Endothelial cell of umbilical vein (primary cell): ENCODE measurements around the gene ARPC1A. TPM values are rescaled to one million over a fixed set of nuclear protein-coding genes. Genes with fewer than 3 reads are reported as not detected.

Source experiments
- BruUV-seq: library from RNA; stranded (reverse); fragments of 400-500 nt; replicated peaks from 2 replicates; lab custom pipeline; 2021; lab: Mats Ljungman, UMichigan
- CTCF ChIA-PET: fragments of 300-600, 350-600 bp; sonication (Branson Sonifier 250); formaldehyde crosslinking; loops from one replicate; lab custom pipeline; 2021; ENCODE audit warnings: antibody characterized with exemption, inconsistent platforms; lab: Charles Lee
- POLR2A ChIA-PET: fragments of 300-600, 350-600 bp; sonication (Branson Sonifier 250); formaldehyde crosslinking; loops from one replicate; lab custom pipeline; 2021; ENCODE audit warnings: antibody characterized with exemption, inconsistent platforms; lab: Charles Lee
- DNase-seq: peaks from one replicate; pipeline ENCODE4 v3.0.0-alpha.2; 2011; ENCODE audit warnings: low read depth, low spot score
- FAIRE-seq: peaks from 2 replicates; lab custom pipeline; 2011; peaks lifted over from hg19 to GRCh38; lab: Jason Lieb, UNC
- H2AFZ ChIP-seq: 2 replicates; pipeline ENCODE4 v1.6.0; 2012; ENCODE audit warnings: low read depth, low read length, control low read depth, inconsistent platforms
- H3K27ac ChIP-seq: 2 replicates; pipeline ENCODE4 v1.5.1; 2011; ENCODE audit warnings: low read depth, mild to moderate bottlenecking, control low read depth, low read length, moderate library complexity; ENCODE audit not compliant: insufficient read depth
- H3K27me3 ChIP-seq, 2 experiments: 2 replicates each; pipeline versions ENCODE4 v1.6.0 to v1.6.1; 2011; ENCODE audit warnings: low read length in 2 of 2, mixed read lengths in 1 of 2; ENCODE audit not compliant: control insufficient read depth in 2 of 2, insufficient read depth in 2 of 2
- H3K36me3 ChIP-seq, 2 experiments: 2 replicates in 1 of 2; 3 replicates in 1 of 2; pipeline ENCODE4 v1.5.1; 2011; ENCODE audit warnings: low read length in 2 of 2, mild to moderate bottlenecking in 1 of 2, moderate library complexity in 1 of 2; ENCODE audit not compliant: control insufficient read depth in 2 of 2, insufficient read depth in 2 of 2; ENCODE audit errors: extremely low read depth in 1 of 2
- H3K4me1 ChIP-seq: 3 replicates; pipeline ENCODE4 v1.5.1; 2011; ENCODE audit warnings: mild to moderate bottlenecking, low read length; ENCODE audit not compliant: control insufficient read depth, insufficient read depth; ENCODE audit errors: extremely low read depth
- H3K4me2 ChIP-seq: 2 replicates; pipeline ENCODE4 v1.6.1; 2011; ENCODE audit warnings: low read length, control low read depth, mixed read lengths; ENCODE audit not compliant: insufficient read depth
- H3K4me3 ChIP-seq, 3 experiments: fragments of 200-600 bp in 1 of 3; sonication (generic), shearing (Covaris generic) in 1 of 3; replicated peaks in 1 of 3; 2 replicates each; pipeline ENCODE4 v1.5.1; 2011 to 2016; ENCODE audit warnings: control low read depth in 3 of 3, low read length in 3 of 3, mild to moderate bottlenecking in 2 of 3, inconsistent platforms in 1 of 3, low read depth in 1 of 3, moderate library complexity in 1 of 3; ENCODE audit not compliant: insufficient read depth in 1 of 3
- H3K79me2 ChIP-seq: 2 replicates; pipeline ENCODE4 v1.6.0; 2012; ENCODE audit warnings: low read length, inconsistent platforms; ENCODE audit not compliant: control insufficient read depth, insufficient read depth
- H3K9ac ChIP-seq: replicated peaks from 2 replicates; pipeline ENCODE3; 2011; ENCODE audit warnings: low read length, control low read depth; ENCODE audit not compliant: insufficient read depth; ENCODE audit errors: extremely low read depth
- H3K9me1 ChIP-seq: replicated peaks from 3 replicates; pipeline ENCODE4 v1.6.0; 2011; ENCODE audit warnings: mild to moderate bottlenecking, low read length; ENCODE audit not compliant: control insufficient read depth, insufficient read depth; ENCODE audit errors: extremely low read depth
- H3K9me3 ChIP-seq: replicated peaks from 2 replicates; pipeline ENCODE4 v1.5.1; 2012; ENCODE audit warnings: low read length, inconsistent platforms; ENCODE audit not compliant: control insufficient read depth, insufficient read depth
- H4K20me1 ChIP-seq: replicated peaks from 2 replicates; pipeline ENCODE3; 2011; ENCODE audit warnings: mild to moderate bottlenecking, low read length; ENCODE audit not compliant: control insufficient read depth, insufficient read depth; ENCODE audit errors: extremely low read depth
- CTCF ChIP-seq, 2 donors: IDR thresholded peaks; 1 replicate in 1 of 2; 2 replicates in 1 of 2; pipeline ENCODE4 v1.5.1; 2011; ENCODE audit warnings: low read length in 2 of 2, mild to moderate bottlenecking in 2 of 2, moderate library complexity in 2 of 2, control low read depth in 1 of 2, inconsistent platforms in 1 of 2, low read depth in 1 of 2; ENCODE audit not compliant: insufficient read depth in 1 of 2; ENCODE audit errors: extremely low read depth in 1 of 2
- EZH2 ChIP-seq: IDR thresholded peaks from 2 replicates; pipeline ENCODE4 v1.6.1; 2012; ENCODE audit warnings: borderline replicate concordance, low read depth, mild to moderate bottlenecking, moderate library complexity, low read length, inconsistent platforms; ENCODE audit not compliant: severe bottlenecking
- FOS ChIP-seq: IDR thresholded peaks from 2 replicates; pipeline ENCODE4 v1.6.1; 2011; ENCODE audit warnings: mild to moderate bottlenecking, low read length, moderate library complexity, borderline replicate concordance; ENCODE audit not compliant: insufficient read depth
- GATA2 ChIP-seq: IDR thresholded peaks from 2 replicates; pipeline ENCODE4 v1.7.0; 2011; ENCODE audit warnings: low read depth, mild to moderate bottlenecking, moderate library complexity, mixed read lengths, low read length; ENCODE audit not compliant: insufficient read length, insufficient read depth
- JUN ChIP-seq: IDR thresholded peaks from 2 replicates; pipeline ENCODE4 v1.6.1; 2011; ENCODE audit warnings: borderline replicate concordance, low read depth; ENCODE audit not compliant: insufficient read length, insufficient read depth
- MAX ChIP-seq: IDR thresholded peaks from 2 replicates; pipeline ENCODE4 v1.6.1; 2011; ENCODE audit not compliant: insufficient read depth, insufficient read length
- MYC ChIP-seq: IDR thresholded peaks from one replicate; pipeline ENCODE4 v1.6.1; 2011; ENCODE audit warnings: mild to moderate bottlenecking, low read depth, low read length
- POLR2A ChIP-seq: IDR thresholded peaks from 2 replicates; pipeline ENCODE4 v1.6.1; 2012; ENCODE audit warnings: low read depth, mild to moderate bottlenecking, control low read depth, low read length
- POLR2AphosphoS5 ChIP-seq: IDR thresholded peaks from 2 replicates; pipeline ENCODE4 v1.6.1; 2012; ENCODE audit warnings: low read depth, mild to moderate bottlenecking, control low read depth, low read length, moderate library complexity; ENCODE audit not compliant: insufficient read depth
- dilution Hi-C: fragments of 300-500 bp; cut with MboI; formaldehyde crosslinking; loops from one replicate; pipeline ENCODE4 v1.15.0; 2019; ENCODE audit warnings: low sequenced_read_pairs; ENCODE audit not compliant: extremely low pct_ligation_motif_present
- intact Hi-C: fragments of 100-400 bp; cut with micrococcal nuclease; formaldehyde crosslinking; loops from one replicate; pipeline ENCODE4 v1.10.0; 2022
- polyA plus RNA-seq, 4 experiments: library from polyadenylated mRNA; depleted of rRNA in 3 of 4; stranded (reverse) in 3 of 4; unstranded in 1 of 4; fragments of >200 nt; gene quantifications; 2 replicates each; pipeline versions ENCODE4 v1.2.1 to v1.2.3, GENCODE V29; 2011 to 2012; ENCODE audit warnings: missing spikeins in 1 of 4
- total RNA-seq: library from RNA; stranded (reverse); gene quantifications from 2 replicates; pipeline ENCODE4 v1.2.3, GENCODE V29; 2021

Gene ARPC1A
- total and polyA plus RNA-seq, 2 donors (not counting 3 experiments of a cell fraction or from before 2014, with no cell fraction given), result 200 to 243 TPM

GRCh38 chr7:99309111-99309510 lies 16.6 kb upstream of the ARPC1A start:
- Histone ChIP-seq H3K27me3 (no peaks in the 10 kb centered on the region), H3K9me1 (no peaks in the 10 kb centered on the region), H3K9me3 (no peaks in the 10 kb centered on the region), H2AFZ (no peak overlapping the region), H3K36me3 (no peaks in the 10 kb centered on the region), H3K27ac (no peak overlapping the region), H3K9ac (no peak overlapping the region), H3K79me2 (no peaks in the 10 kb centered on the region), H3K4me3 (no peak overlapping the region), H3K4me2 (no peak overlapping the region), H4K20me1 (no peaks in the 10 kb centered on the region), H3K4me1 (no peaks in the 10 kb centered on the region)
- no peak for TF ChIP-seq JUN
- TF ChIP-seq MAX, result no peak
- no peak for TF ChIP-seq MYC
- TF ChIP-seq POLR2AphosphoS5, result no peak
- no peak for TF ChIP-seq POLR2A
- TF ChIP-seq GATA2, result no peak
- TF ChIP-seq EZH2, result no peak
- no peak for TF ChIP-seq FOS
- TF ChIP-seq CTCF (IDR thresholded peaks at IDR 0.05; ENCODE audit: extremely low read depth in 1 of 2, insufficient read depth in 1 of 2, low read depth in 1 of 2, low read length in 2 of 2), result no peak
- no TSS peak for BruUV-seq
- DNase-seq (no peak), FAIRE-seq (no peak)
- CTCF ChIA-PET, result interaction anchor here (0.7 to 5.6 kb wide), 5 partner anchors 69 to 274 kb away, joined by 3 to 44 read pairs (median 5); no protein-coding TSS in a partner anchor
- dilution Hi-C loops (no loop called here), intact Hi-C loops (no loop called here)
- POLR2A ChIA-PET, result no interaction called here
